ENCODE data around the gene CDC25B.
"Not testable (repeated sequence)": the region's sequence is repeated elsewhere in the genome, so short reads cannot be mapped to it uniquely, and the experiment has no call there.

GRCh38 chr20:3829891-3830290 lies 33.8 kb downstream of the CDC25B start:
- TF ChIP-seq, protein P1, sequence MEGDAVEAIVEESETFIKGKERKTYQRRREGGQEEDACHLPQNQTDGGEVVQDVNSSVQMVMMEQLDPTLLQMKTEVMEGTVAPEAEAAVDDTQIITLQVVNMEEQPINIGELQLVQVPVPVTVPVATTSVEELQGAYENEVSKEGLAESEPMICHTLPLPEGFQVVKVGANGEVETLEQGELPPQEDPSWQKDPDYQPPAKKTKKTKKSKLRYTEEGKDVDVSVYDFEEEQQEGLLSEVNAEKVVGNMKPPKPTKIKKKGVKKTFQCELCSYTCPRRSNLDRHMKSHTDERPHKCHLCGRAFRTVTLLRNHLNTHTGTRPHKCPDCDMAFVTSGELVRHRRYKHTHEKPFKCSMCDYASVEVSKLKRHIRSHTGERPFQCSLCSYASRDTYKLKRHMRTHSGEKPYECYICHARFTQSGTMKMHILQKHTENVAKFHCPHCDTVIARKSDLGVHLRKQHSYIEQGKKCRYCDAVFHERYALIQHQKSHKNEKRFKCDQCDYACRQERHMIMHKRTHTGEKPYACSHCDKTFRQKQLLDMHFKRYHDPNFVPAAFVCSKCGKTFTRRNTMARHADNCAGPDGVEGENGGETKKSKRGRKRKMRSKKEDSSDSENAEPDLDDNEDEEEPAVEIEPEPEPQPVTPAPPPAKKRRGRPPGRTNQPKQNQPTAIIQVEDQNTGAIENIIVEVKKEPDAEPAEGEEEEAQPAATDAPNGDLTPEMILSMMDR (IDR thresholded peaks at IDR 0.05): not testable (repeated sequence)
- not testable (repeated sequence) for TF ChIP-seq POLR2A, POLR2AphosphoS5 (IDR thresholded peaks at IDR 0.05)

Measured in breast epithelium (tissue), 3 donors.